GM13977 (cell line): ENCODE data around the gene PPP6R1.

Experiments
- DNase-seq: peaks from one replicate; pipeline ENCODE4 v3.0.0; 2012; ENCODE audit warnings: low spot score
- in situ Hi-C: fragments of 300-500 bp; cut with MboI; formaldehyde crosslinking; loops from one replicate; pipeline ENCODE4 v1.12.0; 2022; ENCODE audit warnings: low sequenced_read_pairs, low pct_unique_long_range_greater_than_20kb, mixed read lengths, inconsistent platforms; ENCODE audit not compliant: unreplicated experiment
- TF ChIP-seq, protein P1 (sequence below): IDR thresholded peaks from 2 replicates; pipeline ENCODE4 v1.5.1; 2012; ENCODE audit warnings: mild to moderate bottlenecking, control low read depth; ENCODE audit not compliant: insufficient read depth; ENCODE audit errors: extremely low read depth, missing control alignments

PPP6R1 gene

DNA sequence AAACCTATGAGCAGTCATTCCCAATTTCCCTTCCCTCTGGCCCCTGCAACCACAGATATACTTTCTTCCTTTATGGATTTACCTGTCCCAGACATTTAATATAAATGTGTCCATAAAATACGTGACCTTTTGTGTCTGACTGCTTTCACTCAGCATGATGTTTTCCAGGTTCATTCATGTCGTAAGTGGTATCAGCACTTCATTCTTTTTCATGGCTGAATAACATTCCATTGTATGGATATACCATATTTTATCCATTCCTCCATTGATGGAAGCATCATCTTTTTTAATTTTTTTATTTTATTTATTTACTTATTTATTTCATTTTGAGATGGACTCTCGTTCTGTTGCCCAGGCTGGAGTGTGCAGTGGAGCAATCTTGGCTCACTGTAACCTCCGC is 8.0 kb upstream of the PPP6R1 start:
- no peak for DNase-seq
- TF ChIP-seq, protein P1, sequence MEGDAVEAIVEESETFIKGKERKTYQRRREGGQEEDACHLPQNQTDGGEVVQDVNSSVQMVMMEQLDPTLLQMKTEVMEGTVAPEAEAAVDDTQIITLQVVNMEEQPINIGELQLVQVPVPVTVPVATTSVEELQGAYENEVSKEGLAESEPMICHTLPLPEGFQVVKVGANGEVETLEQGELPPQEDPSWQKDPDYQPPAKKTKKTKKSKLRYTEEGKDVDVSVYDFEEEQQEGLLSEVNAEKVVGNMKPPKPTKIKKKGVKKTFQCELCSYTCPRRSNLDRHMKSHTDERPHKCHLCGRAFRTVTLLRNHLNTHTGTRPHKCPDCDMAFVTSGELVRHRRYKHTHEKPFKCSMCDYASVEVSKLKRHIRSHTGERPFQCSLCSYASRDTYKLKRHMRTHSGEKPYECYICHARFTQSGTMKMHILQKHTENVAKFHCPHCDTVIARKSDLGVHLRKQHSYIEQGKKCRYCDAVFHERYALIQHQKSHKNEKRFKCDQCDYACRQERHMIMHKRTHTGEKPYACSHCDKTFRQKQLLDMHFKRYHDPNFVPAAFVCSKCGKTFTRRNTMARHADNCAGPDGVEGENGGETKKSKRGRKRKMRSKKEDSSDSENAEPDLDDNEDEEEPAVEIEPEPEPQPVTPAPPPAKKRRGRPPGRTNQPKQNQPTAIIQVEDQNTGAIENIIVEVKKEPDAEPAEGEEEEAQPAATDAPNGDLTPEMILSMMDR, result no peak
- in situ Hi-C loops, result no loop called here

DNA sequence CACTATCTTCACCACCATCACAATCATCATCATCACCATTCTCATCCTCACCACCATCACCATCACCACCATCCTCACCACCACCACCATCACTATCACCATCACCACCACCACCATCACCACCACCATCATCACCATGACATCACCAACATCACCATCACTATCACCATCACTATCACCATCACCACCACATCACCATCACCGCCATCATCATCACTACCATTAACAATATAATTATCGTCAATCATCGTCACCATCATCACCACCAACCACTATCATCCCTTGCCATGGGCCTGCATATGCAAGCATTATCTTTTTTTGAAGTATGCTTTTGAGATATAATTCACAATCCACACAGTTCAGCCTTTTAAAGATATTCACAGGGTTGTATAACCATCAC is 7.6 kb upstream of the PPP6R1 start:
- in situ Hi-C loops, result no loop called here
- DNase-seq, result no peak
- TF ChIP-seq, protein P1, result no peak

DNA sequence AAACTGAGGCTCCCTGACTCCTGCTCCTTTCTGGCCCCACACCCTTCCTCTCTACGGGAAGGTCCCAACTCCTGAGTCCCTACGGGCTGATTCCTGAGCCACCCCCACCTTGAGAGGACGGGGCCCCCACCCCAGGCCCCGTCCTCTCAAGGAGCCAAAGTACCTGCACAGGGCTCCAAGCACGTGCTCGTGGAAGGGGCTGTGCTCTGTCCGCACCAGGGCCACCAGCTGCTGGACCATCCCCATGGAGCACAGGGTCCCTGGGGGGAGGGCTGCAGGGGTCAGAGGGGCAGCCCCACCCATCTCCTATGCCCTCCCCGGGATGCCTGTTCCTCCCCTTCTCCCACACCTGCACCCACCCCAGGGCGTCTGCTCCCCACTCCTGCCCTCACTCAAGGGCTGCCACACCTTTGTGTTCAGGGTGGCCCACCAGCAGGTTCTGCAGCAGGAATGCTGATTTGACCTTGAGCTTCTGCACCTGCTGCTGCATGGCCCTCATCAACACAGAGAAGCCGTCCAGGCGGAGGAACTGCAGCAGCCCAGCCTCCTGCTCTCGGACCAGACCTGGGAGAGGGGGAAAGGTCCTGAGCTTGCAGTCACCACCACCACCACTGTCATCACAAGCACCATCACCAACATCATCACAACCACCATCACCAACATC is 7.0 kb upstream of the PPP6R1 start:
- in situ Hi-C loops, result no loop called here
- DNase-seq, result no peak
- TF ChIP-seq, protein P1, result no peak

DNA sequence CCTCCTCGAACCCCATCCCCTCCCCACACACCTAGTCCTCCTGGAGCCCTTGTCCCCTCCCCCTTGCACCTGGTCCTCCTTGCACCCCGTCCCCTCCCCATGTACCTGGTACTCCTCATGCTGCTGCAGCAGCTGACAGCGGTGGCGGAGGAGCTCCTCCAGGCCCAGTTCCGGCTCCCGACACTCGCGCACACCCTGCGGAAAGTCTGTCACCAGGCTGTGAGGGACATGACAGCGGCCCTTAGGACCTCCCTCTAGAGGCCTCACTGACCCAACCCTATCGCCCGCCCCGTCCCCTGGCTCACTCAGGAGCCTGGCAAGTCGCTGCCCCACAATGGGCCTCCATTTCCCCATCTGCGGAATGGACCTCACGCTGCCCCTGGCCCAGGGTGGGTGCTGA is 6.4 kb upstream of the PPP6R1 start:
- no peak for DNase-seq
- in situ Hi-C loops, result no loop called here
- TF ChIP-seq, protein P1, result no peak

DNA sequence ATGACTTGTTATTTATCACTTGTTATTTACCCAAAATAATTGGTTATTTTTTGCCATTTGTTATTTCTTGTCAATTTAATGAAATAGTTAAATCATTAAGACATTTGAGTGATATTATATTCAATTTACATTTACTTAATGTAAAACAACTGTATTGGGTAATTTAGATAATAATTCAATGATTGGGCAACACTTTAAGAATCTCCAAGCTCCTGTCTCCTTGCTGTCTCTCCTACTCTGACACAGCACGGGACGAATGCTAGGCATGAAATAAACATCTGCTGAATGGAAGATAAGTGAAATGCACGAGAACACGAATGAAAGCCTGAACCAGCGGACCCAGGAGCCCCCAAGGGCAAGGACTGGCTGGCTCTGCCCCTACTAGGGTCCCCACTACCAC is 5.7 kb upstream of the PPP6R1 start:
- in situ Hi-C loops, result no loop called here
- TF ChIP-seq, protein P1, result no peak
- no peak for DNase-seq

DNA sequence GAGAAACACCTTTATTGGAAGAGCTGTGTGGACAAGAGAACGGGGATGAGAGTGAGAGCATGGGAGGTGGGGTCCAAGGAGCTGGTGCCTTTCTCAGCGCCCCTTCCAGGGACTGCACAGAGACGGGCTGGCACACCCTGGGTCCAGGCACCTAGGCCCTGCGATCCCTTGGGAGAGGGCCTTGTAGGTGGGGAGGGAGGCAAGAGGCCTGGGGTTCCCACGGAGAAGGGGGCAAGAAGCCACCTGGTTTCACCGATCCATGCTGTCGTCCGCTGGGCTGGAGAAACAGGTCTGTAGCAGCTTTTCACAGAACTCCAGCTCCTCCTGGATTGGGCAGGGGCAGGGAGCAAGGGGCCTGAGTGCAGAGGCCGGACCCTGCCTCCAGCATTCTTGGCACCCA is 3.5 kb upstream of the PPP6R1 start:
- in situ Hi-C loops, result no loop called here
- DNase-seq, result no peak
- TF ChIP-seq, protein P1, result no peak
